Heart right ventricle (tissue), 16 donors: ENCODE measurements around the gene MAP1S. TPM values are rescaled to one million over a fixed set of nuclear protein-coding genes. Genes with fewer than 3 reads are reported as not detected.
A peak's percentile ranks its signal among the peaks of the same experiment; 100 is the strongest.

ENCODE experiments used
- ATAC-seq, 8 donors: fragments of 200-7000 bp; cut with Tn5 transposase; one replicate each; pipeline ENCODE4 v1.9.1; 2020; ENCODE audit warnings: mild to moderate bottlenecking in 8 of 8, moderate library complexity in 8 of 8, moderate number of reproducible peaks in 1 of 8
- DNase-seq, 2 donors: peaks; one replicate each; pipeline ENCODE4 v3.0.0-alpha.2; 2020
- H3K27ac ChIP-seq, 10 donors: fragments of 200-600 bp; sonication (generic) in 2 of 10; one replicate each; pipeline versions ENCODE4 v1.5.0 to v1.8.0; 2020 to 2022; ENCODE audit warnings: mild to moderate bottlenecking in 3 of 10
- H3K27me3 ChIP-seq, 7 donors: fragments of 200-600 bp; one replicate each; pipeline ENCODE4 v1.8.0; 2021 to 2022; ENCODE audit warnings: mild to moderate bottlenecking in 2 of 7
- H3K36me3 ChIP-seq, 9 donors: fragments of 200-600 bp; sonication (generic) in 1 of 9; one replicate each; pipeline versions ENCODE4 v1.5.0 to v1.8.0; 2020 to 2022; ENCODE audit warnings: mild to moderate bottlenecking in 2 of 9
- H3K4me1 ChIP-seq, 9 donors: fragments of 200-600 bp; sonication (generic) in 1 of 9; one replicate each; pipeline versions ENCODE4 v1.5.0 to v1.8.0; 2020 to 2022; ENCODE audit warnings: mild to moderate bottlenecking in 4 of 9
- H3K4me3 ChIP-seq, 10 donors: fragments of 200-600 bp; sonication (generic) in 2 of 10; one replicate each; pipeline versions ENCODE4 v1.5.0 to v1.8.0; 2020 to 2022; ENCODE audit warnings: mild to moderate bottlenecking in 7 of 10, moderate library complexity in 2 of 10
- H3K9me3 ChIP-seq, 11 donors: fragments of 200-600 bp in 10 of 11; sonication (generic) in 2 of 11; one replicate each; pipeline versions ENCODE4 v1.5.0 to v1.8.0; 2013 to 2022; ENCODE audit warnings: mild to moderate bottlenecking in 2 of 11, control low read depth in 1 of 11, moderate library complexity in 1 of 11
- WGBS, 2 donors: extraction: QIAGEN DNeasy Blood & Tissue Kit; methylation state at CpG; one replicate each; pipeline ENCODE4 v1.1.7; 2013; ENCODE audit warnings: inconsistent platforms in 1 of 2; 5-methylcytosine and 5-hydroxymethylcytosine counted together
- intact Hi-C, 10 donors: fragments of 100-400 bp; cut with DNase I; formaldehyde crosslinking; loops; one replicate each; pipeline versions ENCODE4 v1.11.1 to v1.14.2; 2022
- polyA plus RNA-seq, 2 donors: library from polyadenylated mRNA; stranded (reverse); fragments of 200-250 nt; gene quantifications; one replicate each; pipeline ENCODE4 v1.2.3, GENCODE V29; 2013
- total RNA-seq, 10 donors: library from RNA; stranded (reverse); fragmentation: NEBNext Ultra II Directional in 3 of 10; extraction: Animal tissue kit (Norgen Biotek cat#: 25700) in 3 of 10; gene quantifications; one replicate each; pipeline versions ENCODE4 v1.2.1 to v1.2.4, GENCODE V29; 2021 to 2023
- TF ChIP-seq, protein P1 (sequence below), 9 donors: fragments of 200-600 bp; sonication (generic) in 2 of 9; IDR thresholded peaks; one replicate each; pipeline versions ENCODE4 v1.5.0 to v1.8.0; 2021 to 2022; ENCODE audit warnings: antibody characterized with exemption in 9 of 9, mild to moderate bottlenecking in 5 of 9, moderate library complexity in 1 of 9
- donor health status: Arrhythmogenic right ventricular cardiomyopathy.
- donor health status: ischemic (EF 13 %, LVEDD 7.1; RV severe dilation, severe dysfunction).
- donor health status: healthy with polysubstance abuse.
- donor health status: DM: no; HTN: yes; CAD: no.
- donor health status: DM: no; HTN: no; CAD: no.
- donor health status: ischemic (EF 25% LVEDD 6.9; RV normal size, moderate dysfunction).
- donor health status: ischemic (EF 25% LVEDD 5.7; RV mildly dilated, moderate dysfunction).
- donor health status: healthy.
- donor health status: DM: yes; HTN: yes; CAD: no.
- donor health status: Ischemic cardiomyopathy.
- donor health status: ischemic (EF 35%, LVEDD 5.7; RV mildly dilated, moderate dysfunction).
- donor health status: nonischemic (EF 11% LVEDD 7.7; RV severe dilation, severe dysfunction).
- donor health status: DM: yes; HTN: yes; CAD: no.
- donor health status: PGD.
- donor health status: ischemic (EF 29% LVEDD 5.4; RV normal size, mild dysfunction).
- donor health status: nonischemic (EF 23%, LVEDD 6.1; RV moderate dilation, normal function).

MAP1S gene
- total and polyA plus RNA-seq, 12 donors, result 20.4 to 48.7 (median 26.8) TPM

DNA sequence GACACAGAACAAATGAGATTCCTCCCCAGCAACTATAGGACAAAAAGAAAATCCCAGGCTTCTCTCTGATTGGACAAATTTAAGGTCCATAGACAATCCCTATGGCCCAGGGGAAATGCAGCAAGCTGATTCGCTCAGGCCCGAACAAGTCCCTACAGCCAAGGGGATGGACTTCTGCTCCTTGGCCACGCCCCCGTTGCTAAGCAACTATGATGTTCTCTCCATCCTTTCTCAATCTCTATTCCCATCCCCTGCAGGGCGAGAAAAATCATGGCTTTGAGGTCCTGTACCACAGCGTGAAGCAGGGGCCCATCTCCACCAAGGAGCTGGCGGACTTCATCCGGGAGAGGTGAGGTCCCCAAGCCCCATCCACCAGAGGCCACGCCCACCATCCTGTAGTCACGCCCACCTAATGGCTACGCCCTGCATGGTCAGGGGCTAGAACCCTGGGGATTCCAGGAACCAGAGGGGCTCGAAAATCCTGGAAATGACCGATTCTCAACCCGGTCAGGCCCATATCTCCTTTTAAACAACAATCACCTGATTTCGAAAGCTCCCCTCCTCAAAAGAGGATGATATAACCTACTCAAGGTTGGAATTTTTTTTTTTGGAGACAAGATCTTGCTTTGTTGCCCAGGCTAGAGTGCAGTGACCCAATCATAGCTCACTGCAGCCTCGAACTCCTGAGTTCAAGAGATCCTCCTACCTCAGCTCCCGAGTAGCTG lies 43.4 kb downstream of the MAP1S start:
- ATAC-seq, result no peak
- Histone ChIP-seq H3K4me3 (no peak overlapping the region), H3K27me3 (peaks cover 0 to 10% (median 0%) of the 10 kb centered on the region in 7 donors), H3K9me3 (no peaks in the 10 kb centered on the region), H3K27ac (no peak overlapping the region), H3K4me1 (peaks cover 0 to 13% (median 6%) of the 10 kb centered on the region in 9 donors), H3K36me3 (peaks cover 0 to 13% (median 0%) of the 10 kb centered on the region in 9 donors)
- TF ChIP-seq, protein P1, sequence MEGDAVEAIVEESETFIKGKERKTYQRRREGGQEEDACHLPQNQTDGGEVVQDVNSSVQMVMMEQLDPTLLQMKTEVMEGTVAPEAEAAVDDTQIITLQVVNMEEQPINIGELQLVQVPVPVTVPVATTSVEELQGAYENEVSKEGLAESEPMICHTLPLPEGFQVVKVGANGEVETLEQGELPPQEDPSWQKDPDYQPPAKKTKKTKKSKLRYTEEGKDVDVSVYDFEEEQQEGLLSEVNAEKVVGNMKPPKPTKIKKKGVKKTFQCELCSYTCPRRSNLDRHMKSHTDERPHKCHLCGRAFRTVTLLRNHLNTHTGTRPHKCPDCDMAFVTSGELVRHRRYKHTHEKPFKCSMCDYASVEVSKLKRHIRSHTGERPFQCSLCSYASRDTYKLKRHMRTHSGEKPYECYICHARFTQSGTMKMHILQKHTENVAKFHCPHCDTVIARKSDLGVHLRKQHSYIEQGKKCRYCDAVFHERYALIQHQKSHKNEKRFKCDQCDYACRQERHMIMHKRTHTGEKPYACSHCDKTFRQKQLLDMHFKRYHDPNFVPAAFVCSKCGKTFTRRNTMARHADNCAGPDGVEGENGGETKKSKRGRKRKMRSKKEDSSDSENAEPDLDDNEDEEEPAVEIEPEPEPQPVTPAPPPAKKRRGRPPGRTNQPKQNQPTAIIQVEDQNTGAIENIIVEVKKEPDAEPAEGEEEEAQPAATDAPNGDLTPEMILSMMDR (IDR thresholded peaks at IDR 0.05), result no peak
- WGBS, 2 donors, result 55 to 70% methylated on average over 17 of the region's 17 CpGs
- no peak for DNase-seq
- intact Hi-C loops, result loop anchor here in 4 of 10 donors (5.0 to 10.0 kb wide), 3 partner anchors 55 to 308 kb away; no protein-coding TSS in a partner anchor

DNA sequence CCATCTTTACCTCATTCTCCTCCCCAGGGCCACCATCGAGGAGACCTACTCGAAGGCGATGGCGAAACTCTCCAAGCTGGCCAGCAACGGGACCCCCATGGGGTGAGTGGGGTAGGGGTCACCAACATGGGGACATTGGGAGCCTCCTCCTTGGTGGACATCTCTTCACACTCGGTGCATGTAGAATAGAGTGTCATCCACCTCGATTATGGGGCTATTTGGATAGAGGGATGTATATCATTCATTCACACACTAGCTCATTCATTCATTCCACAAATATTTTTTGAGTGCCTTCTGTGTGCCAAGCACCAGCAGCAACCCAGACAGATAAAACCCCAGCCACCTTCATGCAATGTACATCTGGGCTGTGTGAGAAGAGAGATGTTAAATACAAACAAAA lies 45.1 kb downstream of the MAP1S start:
- Histone ChIP-seq H3K27ac (peak overlapping the region in 1 of 10 donors; percentile 76), H3K4me3 (no peak overlapping the region), H3K9me3 (no peaks in the 10 kb centered on the region), H3K36me3 (peaks cover 0 to 13% (median 0%) of the 10 kb centered on the region in 9 donors), H3K4me1 (peaks cover 0 to 13% (median 6%) of the 10 kb centered on the region in 9 donors), H3K27me3 (peaks cover 0 to 10% (median 0%) of the 10 kb centered on the region in 7 donors)
- intact Hi-C loops, result loop anchor here in 4 of 10 donors (5.0 to 10.0 kb wide), 3 partner anchors 57 to 310 kb away; no protein-coding TSS in a partner anchor
- TF ChIP-seq, protein P1 (IDR thresholded peaks at IDR 0.05), result no peak
- ATAC-seq, result no peak
- no peak for DNase-seq
- WGBS, 2 donors, result 86 to 94% methylated on average over 7 of the region's 7 CpGs

DNA sequence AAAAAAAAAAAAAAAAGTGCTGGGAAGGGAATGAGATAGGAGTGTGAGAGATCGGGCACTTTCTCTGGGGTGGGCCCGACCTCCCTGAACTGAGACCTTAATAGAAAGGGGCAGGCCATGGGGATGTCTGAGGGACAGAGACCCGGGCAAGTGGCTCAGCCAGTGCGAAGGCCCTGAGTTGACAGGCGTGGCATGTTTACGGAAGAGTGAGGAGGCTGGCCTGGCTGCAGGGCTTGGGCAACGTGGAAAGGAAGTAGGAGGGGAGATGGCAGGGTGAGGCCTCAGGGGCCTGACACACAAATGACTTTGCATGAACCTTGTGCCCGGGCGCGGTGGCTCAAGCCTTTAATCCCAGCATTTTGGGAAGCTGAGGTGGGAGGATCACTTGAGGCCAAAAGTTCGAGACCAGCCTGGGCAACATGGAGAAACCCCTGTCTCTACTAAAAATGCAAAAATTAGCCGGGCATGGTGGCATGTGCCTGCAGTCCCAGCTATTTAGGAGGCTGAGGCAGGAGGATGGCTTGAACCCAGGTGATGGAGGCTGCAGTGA lies 45.9 kb downstream of the MAP1S start:
- Histone ChIP-seq H3K4me1 (peaks cover 0 to 13% (median 6%) of the 10 kb centered on the region in 9 donors), H3K27ac (peak overlapping the region in 1 of 10 donors; percentile 76), H3K27me3 (peaks cover 0 to 10% (median 0%) of the 10 kb centered on the region in 7 donors), H3K36me3 (peaks cover 0 to 13% (median 0%) of the 10 kb centered on the region in 9 donors), H3K9me3 (no peaks in the 10 kb centered on the region), H3K4me3 (no peak overlapping the region)
- WGBS, 2 donors, result 63 to 73% methylated on average over 12 of the region's 12 CpGs
- TF ChIP-seq, protein P1 (IDR thresholded peaks at IDR 0.05), result no peak
- ATAC-seq, result peak in 6 of 8 donors; percentile 38 to 86 (median 75)
- intact Hi-C loops, result loop anchor here in 8 of 10 donors (5.0 to 10.0 kb wide), 3 partner anchors 63 to 310 kb away; no protein-coding TSS in a partner anchor
- peak; percentile 47 to 48 for DNase-seq

DNA sequence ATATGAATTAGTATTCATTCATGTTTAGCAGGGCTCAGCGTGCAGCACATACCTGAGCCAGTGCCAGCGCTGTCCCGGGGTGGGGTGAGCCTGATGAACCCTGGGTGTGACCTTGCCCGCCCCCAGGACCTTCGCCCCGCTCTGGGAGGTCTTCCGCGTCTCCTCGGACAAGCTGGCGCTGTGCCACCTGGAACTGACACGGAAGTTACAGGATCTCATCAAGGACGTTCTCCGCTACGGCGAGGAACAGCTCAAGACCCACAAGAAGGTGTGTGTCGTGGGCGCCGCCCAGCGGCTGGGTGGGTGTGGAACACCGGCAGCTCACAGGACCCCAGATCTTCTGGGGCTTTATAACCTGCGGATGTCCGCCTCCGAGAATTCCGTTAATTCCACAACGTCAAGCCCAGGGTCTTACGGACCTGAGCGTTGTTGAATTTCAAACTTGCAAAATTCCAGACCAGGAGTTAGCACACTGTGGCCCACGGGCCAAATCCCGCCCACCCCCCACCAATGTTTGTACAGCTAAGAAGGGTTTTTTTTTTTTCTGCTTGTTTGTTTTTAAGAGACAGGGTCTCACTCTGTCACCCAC lies 47.4 kb downstream of the MAP1S start:
- ATAC-seq, result peak; percentile 72 to 93 (median 82)
- intact Hi-C loops, result loop anchor here in 9 of 10 donors (1.0 to 10.0 kb wide), 5 partner anchors 62 to 312 kb away; no protein-coding TSS in a partner anchor
- peak overlapping the region in 5 of 10 donors; percentile 6 to 29 (median 27) for H3K4me3 ChIP-seq
- H3K36me3 ChIP-seq, result peaks cover 0 to 19% (median 0%) of the 10 kb centered on the region in 9 donors
- H3K27me3 ChIP-seq, result peaks cover 0 to 10% (median 0%) of the 10 kb centered on the region in 7 donors
- TF ChIP-seq, protein P1 (IDR thresholded peaks at IDR 0.05), result peak; percentile 63 to 88 (median 80)
- H3K9me3 ChIP-seq, result no peaks in the 10 kb centered on the region
- 4 to 11% methylated on average over 29 of the region's 29 CpGs for WGBS, 2 donors
- H3K27ac ChIP-seq, result peak overlapping the region in 1 of 10 donors; percentile 36
- H3K4me1 ChIP-seq, result peaks cover 0 to 13% (median 6%) of the 10 kb centered on the region in 9 donors
- DNase-seq, result peak; percentile 70 to 81
